SW 1271 (cell line): ENCODE results near the gene HDGF.
A peak's percentile ranks its signal among the peaks of the same experiment; 100 is the strongest.

Source experiments
- DNase-seq, 2 experiments: peaks; one replicate each; lab custom pipeline; 2025; lab: John Stamatoyannopoulos, UW

HDGF gene

GRCh38 chr1:156751451-156751756, at the start of gene HDGF:
Gene HDGF, minus strand, starts transcription at chr1:156751675. Its CDS starts 246 bp downstream, at chr1:156751429.
- DNase-seq, result no peak

- peak in 1 of 2 experiments; percentile 39 for DNase-seq
Observed at GRCh38 chr1:156797212-156797871, 45.9 kb upstream of the HDGF start.

- no peak for DNase-seq
Observed at GRCh38 chr1:156796340-156797097, 45.0 kb upstream of the HDGF start.

- DNase-seq, result no peak
Observed at GRCh38 chr1:156795787-156796186, 44.3 kb upstream of the HDGF start.

GRCh38 chr1:156795374-156795733, 43.9 kb upstream of the HDGF start:
- DNase-seq, result no peak

GRCh38 chr1:156794506-156795373, 43.3 kb upstream of the HDGF start:
- no peak for DNase-seq

GRCh38 chr1:156789621-156790318, 38.3 kb upstream of the HDGF start:
- DNase-seq, result no peak

GRCh38 chr1:156788136-156788535, 36.7 kb upstream of the HDGF start:
- DNase-seq, result no peak

- DNase-seq, result no peak
Observed at GRCh38 chr1:156786640-156787039, 35.2 kb upstream of the HDGF start.

- no peak for DNase-seq
Observed at GRCh38 chr1:156785458-156785857, 34.0 kb upstream of the HDGF start.

- DNase-seq, result no peak
Observed at GRCh38 chr1:156781585-156782186, 30.2 kb upstream of the HDGF start.

- DNase-seq, result no peak
Observed at GRCh38 chr1:156777573-156777972, 26.1 kb upstream of the HDGF start.

- DNase-seq, result no peak
Observed at GRCh38 chr1:156776942-156777341, 25.5 kb upstream of the HDGF start.

- DNase-seq, result no peak
Observed at GRCh38 chr1:156775799-156776198, 24.3 kb upstream of the HDGF start.

GRCh38 chr1:156773607-156774006, 22.1 kb upstream of the HDGF start:
- DNase-seq, result no peak

GRCh38 chr1:156772728-156773497, 21.4 kb upstream of the HDGF start:
- no peak for DNase-seq

GRCh38 chr1:156772222-156772621, 20.7 kb upstream of the HDGF start:
- no peak for DNase-seq

- no peak for DNase-seq
Observed at GRCh38 chr1:156768610-156769295, 17.3 kb upstream of the HDGF start.

GRCh38 chr1:156767879-156768604, 16.6 kb upstream of the HDGF start:
- DNase-seq, result peak in 1 of 2 experiments; percentile 2
